CD8-positive, alpha-beta memory T cell (primary cell): ENCODE measurements around the gene CCT8L2. TPM values are rescaled to one million over a fixed set of nuclear protein-coding genes. Genes with fewer than 3 reads are reported as not detected.
A peak's percentile ranks its signal among the peaks of the same experiment; 100 is the strongest.
"Not testable (repeated sequence)": the region's sequence is repeated elsewhere in the genome, so short reads cannot be mapped to it uniquely, and the experiment has no call there.

Experiments used
- CTCF ChIA-PET: fragments of 350-600 bp; sonication (Branson Sonifier 250); formaldehyde crosslinking; loops from one replicate; lab custom pipeline; 2021; ENCODE audit warnings: antibody characterized with exemption; lab: Charles Lee
- POLR2A ChIA-PET: fragments of 350-600 bp; sonication (Branson Sonifier 250); formaldehyde crosslinking; loops from one replicate; lab custom pipeline; 2021; ENCODE audit warnings: antibody characterized with exemption; lab: Charles Lee
- DNase-seq, 5 donors: peaks; one replicate each; pipeline versions ENCODE4 v3.0.0 to v3.0.0-alpha.2; 2020 to 2022; ENCODE audit warnings: mixed read lengths in 1 of 5
- H3K27ac ChIP-seq: one replicate; pipeline ENCODE4 v1.7.0; 2013; ENCODE audit warnings: low read depth, mild to moderate bottlenecking, low read length, moderate library complexity
- H3K27me3 ChIP-seq: 2 replicates; pipeline ENCODE4 v1.7.0; 2013; ENCODE audit warnings: low read length, mild to moderate bottlenecking; ENCODE audit not compliant: insufficient read depth, poor library complexity, severe bottlenecking
- H3K36me3 ChIP-seq: 2 replicates; pipeline ENCODE4 v1.7.0; 2013; ENCODE audit warnings: mild to moderate bottlenecking, low read length, moderate library complexity; ENCODE audit not compliant: insufficient read depth
- H3K4me1 ChIP-seq: 2 replicates; pipeline ENCODE4 v1.7.0; 2013; ENCODE audit warnings: mild to moderate bottlenecking, low read length, moderate library complexity; ENCODE audit not compliant: insufficient read depth
- H3K4me3 ChIP-seq: 2 replicates; pipeline ENCODE4 v1.7.0; 2013; ENCODE audit warnings: mild to moderate bottlenecking, low read length
- H3K9me3 ChIP-seq: 2 replicates; pipeline ENCODE4 v1.7.0; 2013; ENCODE audit warnings: mild to moderate bottlenecking, low read length
- H3K27ac Mint-ChIP-seq, 8 donors: one replicate each; pipeline ENCODE4 v1.8.0; 2020 to 2021; ENCODE audit warnings: mixed read lengths in 8 of 8, mild to moderate bottlenecking in 6 of 8, inconsistent platforms in 3 of 8, moderate library complexity in 3 of 8
- H3K27me3 Mint-ChIP-seq, 2 donors: one replicate each; pipeline ENCODE4 v1.8.0; 2020 to 2021; ENCODE audit warnings: mixed read lengths in 2 of 2, mild to moderate bottlenecking in 1 of 2, moderate library complexity in 1 of 2
- H3K36me3 Mint-ChIP-seq, 3 donors: one replicate each; pipeline ENCODE4 v1.8.0; 2020 to 2021; ENCODE audit warnings: mixed read lengths in 3 of 3, inconsistent platforms in 1 of 3, mild to moderate bottlenecking in 1 of 3
- H3K4me1 Mint-ChIP-seq, 3 donors: one replicate each; pipeline ENCODE4 v1.8.0; 2020 to 2021; ENCODE audit warnings: mixed read lengths in 3 of 3, inconsistent platforms in 1 of 3, mild to moderate bottlenecking in 1 of 3
- H3K4me3 Mint-ChIP-seq, 7 donors: one replicate each; pipeline ENCODE4 v1.8.0; 2020 to 2021; ENCODE audit warnings: mixed read lengths in 7 of 7, mild to moderate bottlenecking in 6 of 7, moderate library complexity in 4 of 7, inconsistent platforms in 2 of 7
- H3K9me3 Mint-ChIP-seq, 5 donors: one replicate each; pipeline ENCODE4 v1.8.0; 2020 to 2022; ENCODE audit warnings: mixed read lengths in 5 of 5, mild to moderate bottlenecking in 3 of 5, moderate library complexity in 2 of 5, inconsistent platforms in 1 of 5
- polyA plus RNA-seq: library from polyadenylated mRNA; unstranded; fragments of 300-500 nt; fragmentation: Illumina TruSeq; gene quantifications from one replicate; pipeline ENCODE4 v1.2.3, GENCODE V29; 2021
- total RNA-seq, 2 experiments: library from RNA; stranded (reverse); gene quantifications; one replicate each; pipeline ENCODE4 v1.2.3, GENCODE V29; 2021

CCT8L2 gene
- total and polyA plus RNA-seq, 3 experiments from 2014 or later = not detected

DNA sequence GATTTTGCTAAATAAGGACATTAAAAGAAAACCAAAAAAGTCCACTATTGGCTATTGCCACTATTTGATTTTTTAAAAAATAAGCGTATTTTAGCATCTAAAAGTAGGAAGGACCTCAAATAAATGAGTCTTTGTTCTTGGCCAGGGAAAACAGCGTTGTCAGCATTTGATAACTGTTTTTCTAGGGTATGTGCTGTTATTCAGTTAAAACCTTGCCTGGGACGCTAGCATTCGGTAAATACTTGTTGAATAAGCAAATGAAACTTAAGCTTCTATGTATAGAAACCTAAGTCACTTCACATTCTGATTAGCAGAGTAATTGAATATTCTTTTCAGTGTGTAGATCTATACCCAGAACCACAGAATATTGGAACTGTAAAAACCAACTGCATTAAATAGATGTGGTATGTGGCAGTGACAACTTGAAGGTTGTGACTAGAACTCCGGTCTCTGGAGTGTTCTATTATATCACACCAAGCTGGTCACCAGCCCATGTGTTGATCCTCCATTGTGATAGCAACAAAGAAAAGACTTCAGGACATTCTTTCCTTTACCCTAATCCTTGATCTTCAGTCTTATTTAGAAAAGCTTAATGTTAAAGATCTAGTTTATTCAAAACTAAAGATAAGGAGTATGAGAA is 23.1 kb upstream of the CCT8L2 start:
- H3K4me1 Mint-ChIP-seq, H3K9me3 ChIP-seq, H3K4me1 ChIP-seq, H3K27ac Mint-ChIP-seq, H3K4me3 ChIP-seq, DNase-seq, H3K36me3 Mint-ChIP-seq, H3K4me3 Mint-ChIP-seq, H3K27ac ChIP-seq, H3K27me3 ChIP-seq, H3K36me3 ChIP-seq, POLR2A ChIA-PET, CTCF ChIA-PET: not testable (repeated sequence)
- Mint-ChIP-seq H3K27me3 (peaks cover 12 to 18% of the 10 kb centered on the region in 2 donors), H3K9me3 (peaks cover 3 to 20% (median 7%) of the 10 kb centered on the region in 5 donors)

DNA sequence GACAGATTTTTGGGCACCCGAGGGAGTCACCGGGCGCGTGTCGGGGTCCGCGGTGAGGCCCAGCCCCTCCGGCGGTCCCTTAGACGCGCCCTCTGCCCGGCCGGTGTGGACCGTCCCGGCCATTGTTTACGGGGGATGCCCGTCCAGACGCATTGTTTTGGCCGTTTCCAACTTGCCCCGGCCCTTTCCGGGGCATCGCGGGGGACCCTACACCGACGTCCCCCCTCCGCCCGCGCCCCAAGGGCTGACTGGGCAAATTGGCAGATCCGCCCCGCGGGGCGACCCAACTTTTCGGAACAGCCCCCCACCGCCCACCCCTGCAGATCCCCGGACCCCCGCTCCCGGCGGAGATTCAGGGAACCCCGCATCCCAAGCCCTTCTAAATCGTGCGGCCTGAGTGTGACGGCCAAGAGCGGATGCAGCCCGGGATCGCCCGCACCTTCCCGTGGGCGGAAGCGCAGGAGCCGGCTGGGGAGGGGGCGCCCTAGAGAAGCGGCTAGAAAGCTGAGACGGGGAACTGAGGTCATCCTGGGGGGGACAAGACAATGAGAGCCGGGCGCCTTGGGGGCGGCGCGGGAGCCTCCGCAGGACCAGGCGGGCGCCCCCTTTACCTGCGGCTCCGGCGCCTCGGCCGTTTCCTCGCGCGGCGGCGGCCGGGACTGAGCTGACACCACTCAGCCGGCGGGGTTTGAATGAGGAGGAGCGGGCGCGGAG is 17.1 kb upstream of the CCT8L2 start:
- Histone ChIP-seq H3K36me3 (no peaks in the 10 kb centered on the region), H3K27me3 (no peaks in the 10 kb centered on the region), H3K4me1 (no peaks in the 10 kb centered on the region), H3K27ac (no peak overlapping the region), H3K9me3 (no peaks in the 10 kb centered on the region), H3K4me3 (no peak overlapping the region)
- no peaks in the 10 kb centered on the region for H3K36me3 Mint-ChIP-seq
- ChIA-PET CTCF (no interaction called here), POLR2A (no interaction called here)
- DNase-seq = no peak
- H3K27ac Mint-ChIP-seq = no peak overlapping the region
- peaks cover 16 to 33% of the 10 kb centered on the region in 2 donors for H3K27me3 Mint-ChIP-seq
- H3K4me1 Mint-ChIP-seq = no peaks in the 10 kb centered on the region
- H3K9me3 Mint-ChIP-seq = peaks cover 3 to 20% (median 11%) of the 10 kb centered on the region in 5 donors
- no peak overlapping the region for H3K4me3 Mint-ChIP-seq

DNA sequence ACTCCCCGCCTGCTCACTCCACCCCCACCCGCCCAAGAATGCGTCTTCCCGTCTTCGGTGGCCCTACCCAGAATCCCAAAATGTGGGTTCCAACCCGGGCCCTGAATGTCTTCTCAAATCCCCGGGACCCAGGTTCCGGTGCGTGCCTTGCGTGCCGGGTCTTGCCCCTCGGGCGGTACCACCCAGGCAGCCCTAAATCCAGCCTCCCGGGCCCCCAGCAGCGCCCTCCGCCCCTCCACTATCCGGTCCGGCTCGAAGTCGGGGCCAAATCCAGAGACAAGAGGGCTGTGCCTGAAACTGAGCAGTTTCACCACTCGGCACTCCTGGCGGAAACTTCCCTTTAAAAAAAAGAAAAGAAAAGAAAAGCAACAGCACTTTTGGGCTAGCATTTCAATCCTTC is 16.3 kb upstream of the CCT8L2 start:
- Histone ChIP-seq H3K36me3 (no peaks in the 10 kb centered on the region), H3K27ac (no peak overlapping the region), H3K9me3 (no peaks in the 10 kb centered on the region), H3K4me3 (no peak overlapping the region), H3K4me1 (no peaks in the 10 kb centered on the region), H3K27me3 (no peaks in the 10 kb centered on the region)
- DNase-seq = no peak
- Mint-ChIP-seq H3K4me3 (no peak overlapping the region), H3K4me1 (no peaks in the 10 kb centered on the region), H3K27me3 (peaks cover 15 to 33% of the 10 kb centered on the region in 2 donors), H3K36me3 (no peaks in the 10 kb centered on the region), H3K27ac (no peak overlapping the region), H3K9me3 (peaks cover 3 to 19% (median 11%) of the 10 kb centered on the region in 5 donors)
- CTCF ChIA-PET = no interaction called here
- POLR2A ChIA-PET = no interaction called here

DNA sequence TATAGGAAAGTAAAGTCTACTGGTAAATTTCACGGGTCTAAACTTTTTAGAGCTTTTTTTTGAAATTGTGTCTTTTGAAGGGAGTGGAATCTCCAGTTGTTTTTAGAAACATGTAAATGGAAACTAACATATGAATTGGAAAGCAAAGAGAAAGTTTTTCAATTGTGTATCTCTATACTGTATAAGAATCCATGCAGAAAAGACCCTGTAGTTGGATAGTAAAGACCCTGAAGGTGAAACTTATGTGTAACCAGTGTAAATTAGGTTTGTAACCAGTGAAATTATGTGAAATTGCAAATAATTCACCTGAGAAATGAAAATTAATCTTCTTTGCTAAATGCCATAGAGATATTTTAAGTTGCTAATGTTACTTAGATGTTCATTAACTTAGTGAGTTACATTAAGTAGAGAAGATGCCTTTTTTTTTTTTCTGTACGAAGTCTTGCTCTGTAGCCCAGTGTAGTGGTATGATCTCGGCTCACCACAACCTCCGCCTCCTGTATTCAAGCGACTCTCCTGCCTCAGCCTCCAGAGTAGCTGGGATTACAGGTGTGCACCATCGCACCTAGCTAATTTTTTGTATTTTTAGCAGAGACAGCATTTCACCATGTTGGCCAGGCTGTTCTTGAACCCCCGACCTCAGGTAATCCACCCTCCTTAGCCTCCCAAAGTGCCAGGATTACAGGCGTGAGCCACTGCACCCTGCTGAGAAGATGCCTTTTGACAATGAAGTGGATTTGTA is 11.8 kb upstream of the CCT8L2 start:
- H3K4me3 ChIP-seq, POLR2A ChIA-PET, H3K36me3 ChIP-seq, H3K4me1 ChIP-seq, H3K36me3 Mint-ChIP-seq, CTCF ChIA-PET, DNase-seq, H3K27me3 ChIP-seq, H3K27ac Mint-ChIP-seq, H3K9me3 ChIP-seq: not testable (repeated sequence)
- H3K27ac ChIP-seq = peak overlapping the region; percentile 72
- H3K27me3 Mint-ChIP-seq = peaks cover 29 to 36% of the 10 kb centered on the region in 2 donors
- H3K4me1 Mint-ChIP-seq = peaks cover 0 to 12% (median 3%) of the 10 kb centered on the region in 3 donors
- peaks cover 0 to 16% (median 2%) of the 10 kb centered on the region in 5 donors for H3K9me3 Mint-ChIP-seq
- H3K4me3 Mint-ChIP-seq = peak overlapping the region in 1 of 7 donors; percentile 26

DNA sequence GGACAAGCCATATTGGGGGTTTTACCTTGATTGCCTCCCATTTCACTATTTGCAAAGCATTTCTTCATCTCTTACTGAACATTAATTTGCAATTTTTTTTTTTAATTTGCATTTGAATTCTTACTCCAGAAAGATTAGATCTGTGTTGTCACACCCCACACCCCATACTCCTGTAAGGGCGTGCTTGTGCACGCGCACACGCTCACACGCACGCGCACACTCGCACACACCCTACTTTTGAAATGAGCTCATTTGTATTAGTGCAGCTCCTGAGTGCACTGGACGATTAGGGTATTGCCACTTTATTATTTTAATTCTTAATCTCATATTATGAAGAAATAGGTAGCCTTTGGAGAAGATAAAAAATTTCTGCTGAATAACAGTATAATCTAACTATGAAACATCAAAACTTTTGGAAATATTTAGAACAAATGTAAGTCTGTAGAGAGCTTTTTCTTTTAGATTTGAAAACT is 11.2 kb upstream of the CCT8L2 start:
- H3K36me3 Mint-ChIP-seq, DNase-seq, POLR2A ChIA-PET, H3K27ac Mint-ChIP-seq, CTCF ChIA-PET, H3K9me3 ChIP-seq, H3K4me3 Mint-ChIP-seq, H3K27me3 ChIP-seq, H3K4me3 ChIP-seq, H3K4me1 ChIP-seq, H3K36me3 ChIP-seq: not testable (repeated sequence)
- peak overlapping the region; percentile 72 for H3K27ac ChIP-seq
- Mint-ChIP-seq H3K9me3 (peaks cover 0 to 16% (median 2%) of the 10 kb centered on the region in 5 donors), H3K4me1 (peaks cover 0 to 12% (median 3%) of the 10 kb centered on the region in 3 donors), H3K27me3 (peaks cover 29 to 42% of the 10 kb centered on the region in 2 donors)

DNA sequence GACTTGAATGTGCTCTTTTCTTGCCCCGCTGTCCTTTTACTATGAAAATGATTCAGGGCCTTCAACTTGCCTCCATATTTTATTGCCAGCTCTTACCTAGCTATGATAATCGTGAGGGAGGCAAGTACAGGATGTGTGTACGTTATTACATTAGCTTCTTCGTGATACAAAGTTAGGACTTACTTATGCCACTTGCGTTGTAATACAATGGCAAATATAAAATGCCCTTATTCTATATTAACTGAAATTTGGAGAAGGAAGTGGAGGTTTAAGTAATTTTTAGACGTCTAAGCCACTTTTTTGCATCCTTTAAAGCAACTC is 10.8 kb upstream of the CCT8L2 start:
- no peak overlapping the region for H3K27ac Mint-ChIP-seq
- H3K9me3 Mint-ChIP-seq = peaks cover 0 to 16% (median 2%) of the 10 kb centered on the region in 5 donors
- Histone ChIP-seq H3K36me3 (no peaks in the 10 kb centered on the region), H3K4me3 (no peak overlapping the region), H3K4me1 (no peaks in the 10 kb centered on the region), H3K9me3 (no peaks in the 10 kb centered on the region), H3K27ac (peak overlapping the region; percentile 72), H3K27me3 (no peaks in the 10 kb centered on the region)
- no peak for DNase-seq
- H3K4me1 Mint-ChIP-seq = peaks cover 0 to 12% (median 3%) of the 10 kb centered on the region in 3 donors
- peak overlapping the region in 2 of 7 donors; percentile 2 to 11 for H3K4me3 Mint-ChIP-seq
- ChIA-PET POLR2A (no interaction called here), CTCF (no interaction called here)
- H3K36me3 Mint-ChIP-seq = no peaks in the 10 kb centered on the region
- H3K27me3 Mint-ChIP-seq = peaks cover 30 to 42% of the 10 kb centered on the region in 2 donors

DNA sequence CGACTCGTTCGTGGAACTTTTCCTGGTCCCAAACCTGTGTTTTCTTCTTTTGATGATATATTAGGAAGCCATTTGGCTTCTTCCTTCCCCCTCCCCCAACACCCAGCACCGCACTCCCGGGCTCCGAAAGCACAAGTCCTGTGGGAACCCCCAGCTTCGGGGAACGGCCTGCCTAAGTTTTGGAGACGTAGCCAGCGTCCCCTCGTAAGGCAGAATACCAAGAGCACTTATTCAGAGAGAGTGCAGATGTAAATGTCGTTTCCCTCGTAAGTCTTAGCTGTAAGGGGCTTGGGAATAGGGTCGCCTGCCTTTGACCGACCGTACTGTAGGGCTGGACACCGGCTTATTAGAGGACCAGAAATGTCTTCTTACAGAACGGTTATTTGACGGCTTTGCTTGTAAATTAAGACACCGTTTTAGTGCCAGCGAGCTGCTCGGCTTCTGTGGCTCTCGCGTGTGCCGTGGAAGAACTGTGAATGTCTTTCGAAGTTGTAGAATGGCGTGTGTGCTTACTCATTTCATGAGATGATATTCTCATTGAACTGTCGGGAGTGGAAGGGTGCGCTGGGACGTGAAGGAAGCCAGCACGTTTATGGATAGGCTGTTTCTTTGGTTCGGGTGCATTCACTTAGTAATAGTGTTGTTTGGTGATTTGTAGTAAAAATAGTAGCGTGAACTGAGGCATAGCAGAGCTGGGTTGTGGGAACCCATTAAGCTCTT is 10.3 kb upstream of the CCT8L2 start:
- Histone ChIP-seq H3K4me3 (peak overlapping the region; percentile 34), H3K27ac (peak overlapping the region; percentile 72)
- peaks cover 0 to 16% (median 2%) of the 10 kb centered on the region in 5 donors for H3K9me3 Mint-ChIP-seq
- POLR2A ChIA-PET, H3K4me1 ChIP-seq, H3K36me3 Mint-ChIP-seq, H3K27me3 ChIP-seq, CTCF ChIA-PET, H3K9me3 ChIP-seq, H3K36me3 ChIP-seq: not testable (repeated sequence)
- peak in 1 of 5 donors; percentile 6 for DNase-seq
- H3K4me3 Mint-ChIP-seq = peak overlapping the region in 4 of 7 donors; percentile 2 to 14 (median 10)
- H3K27ac Mint-ChIP-seq = peak overlapping the region in 1 of 8 donors; percentile 56
- peaks cover 31 to 40% of the 10 kb centered on the region in 2 donors for H3K27me3 Mint-ChIP-seq
- peaks cover 0 to 12% (median 3%) of the 10 kb centered on the region in 3 donors for H3K4me1 Mint-ChIP-seq
